COLO829 (cell line): ENCODE measurements around the gene WDR20.
A peak's percentile ranks its signal among the peaks of the same experiment; 100 is the strongest.
"Not testable (repeated sequence)": the region's sequence is repeated elsewhere in the genome, so short reads cannot be mapped to it uniquely, and the experiment has no call there.

Experiments
- DNase-seq: peaks from one replicate; pipeline ENCODE4 v3.0.0; 2012; ENCODE audit warnings: low spot score

Gene WDR20

GRCh38 chr14:102238766-102239165 is 99.1 kb downstream of the WDR20 start:
- DNase-seq, result no peak

DNA sequence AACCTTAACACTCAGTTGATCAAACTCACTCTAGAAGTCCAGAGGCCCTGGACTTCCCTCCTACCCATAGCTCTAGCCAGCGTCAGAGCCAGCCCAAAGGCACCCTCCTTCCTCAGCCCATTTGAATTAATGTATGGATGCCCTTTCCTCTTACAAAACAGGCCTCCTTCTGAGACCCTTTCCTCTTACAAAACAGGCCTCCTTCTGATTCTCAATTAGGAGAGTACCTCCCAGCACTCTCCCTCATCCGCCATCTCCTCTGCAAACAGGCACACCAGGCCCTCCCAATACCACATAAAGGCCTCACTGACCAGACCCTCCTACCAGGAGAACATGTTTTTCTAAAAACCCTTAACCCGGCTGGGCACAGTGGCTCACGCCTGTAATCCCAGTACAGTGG is 99.5 kb downstream of the WDR20 start:
- DNase-seq, result no peak

- DNase-seq, result not testable (repeated sequence)
Measured at GRCh38 chr14:102240481-102240880, 100.8 kb downstream of the WDR20 start.

- DNase-seq, result no peak
Measured at GRCh38 chr14:102241147-102241546, 101.5 kb downstream of the WDR20 start.

GRCh38 chr14:102243795-102244194 is 104.1 kb downstream of the WDR20 start:
- DNase-seq, result not testable (repeated sequence)

DNA sequence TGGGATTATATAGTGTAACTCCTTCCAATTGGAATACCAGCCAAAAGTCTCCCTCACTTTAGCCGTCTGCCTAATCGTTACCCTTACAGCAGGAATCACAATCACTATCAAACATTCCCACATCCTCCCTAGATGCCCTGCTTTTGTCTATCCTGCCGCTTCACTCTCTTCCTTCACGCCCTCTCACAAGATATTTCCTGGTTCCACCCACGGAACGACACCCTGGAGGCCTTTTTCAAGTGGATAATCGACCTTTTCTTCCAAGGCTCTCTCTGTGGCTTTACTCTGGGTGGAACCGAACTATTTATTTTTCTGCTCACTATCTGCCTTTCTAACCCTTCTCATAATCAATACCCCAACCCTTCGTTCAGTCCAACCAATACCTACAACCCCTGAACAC is 106.4 kb downstream of the WDR20 start:
- DNase-seq, result peak; percentile 42

DNA sequence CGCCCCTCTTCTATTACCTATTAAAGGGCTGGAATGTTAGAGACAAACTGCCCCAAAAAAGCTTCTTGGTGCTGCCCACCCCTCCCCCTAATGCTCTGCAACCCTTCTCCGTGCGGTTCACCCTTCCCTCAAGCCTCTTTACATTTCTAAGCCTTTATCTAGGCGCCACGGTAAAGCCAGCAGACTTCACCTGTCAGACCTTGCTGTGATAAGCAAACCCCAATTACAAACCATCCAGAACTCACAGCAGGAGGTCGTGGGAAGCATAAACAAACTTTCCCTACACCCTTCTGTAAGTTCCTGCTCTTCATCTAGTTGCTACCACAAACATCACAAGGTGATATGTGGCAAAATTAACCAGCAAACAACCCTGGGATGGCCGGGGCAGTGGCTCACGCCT is 108.4 kb downstream of the WDR20 start:
- DNase-seq, result no peak

DNA sequence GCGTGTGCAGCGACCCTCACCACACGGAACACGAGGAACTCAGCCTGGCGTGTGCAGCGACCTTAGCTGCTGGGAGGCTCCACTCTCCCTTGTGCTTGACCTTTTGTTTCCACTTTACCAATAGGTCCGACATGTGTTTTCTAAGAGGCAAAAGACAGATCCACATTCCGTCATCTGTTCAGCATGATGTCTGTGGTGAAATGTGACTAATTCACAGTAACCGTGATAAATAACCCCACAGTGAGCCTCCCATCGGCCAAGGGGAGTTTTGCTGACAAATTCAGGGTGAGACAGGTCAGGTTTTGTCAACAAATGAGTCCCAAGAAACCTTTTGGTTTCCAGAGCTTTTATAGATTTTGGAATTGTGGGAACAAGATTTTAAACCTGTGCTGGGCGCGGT is 109.3 kb downstream of the WDR20 start:
- DNase-seq, result no peak

- DNase-seq, result no peak
Measured at GRCh38 chr14:102249981-102250380, 110.3 kb downstream of the WDR20 start.

DNA sequence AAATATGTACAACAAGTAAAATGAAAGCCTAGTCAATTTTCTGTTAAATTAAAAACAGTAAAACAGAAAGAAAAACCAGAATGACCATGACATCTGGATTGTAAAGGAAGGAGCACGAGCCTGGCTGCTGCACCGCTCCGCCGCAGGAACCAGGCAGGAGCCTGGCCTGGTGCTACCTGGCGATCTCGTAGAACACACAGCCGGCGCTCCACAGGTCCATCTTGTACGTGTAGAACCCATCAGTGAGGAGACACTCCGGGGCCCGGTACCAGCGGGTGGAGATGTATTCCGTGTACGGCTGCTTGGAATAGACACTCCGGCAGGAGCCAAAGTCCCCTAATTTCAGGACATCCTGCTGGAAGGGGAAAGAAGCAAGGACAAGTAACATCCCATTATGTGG is 110.9 kb downstream of the WDR20 start:
- no peak for DNase-seq

DNA sequence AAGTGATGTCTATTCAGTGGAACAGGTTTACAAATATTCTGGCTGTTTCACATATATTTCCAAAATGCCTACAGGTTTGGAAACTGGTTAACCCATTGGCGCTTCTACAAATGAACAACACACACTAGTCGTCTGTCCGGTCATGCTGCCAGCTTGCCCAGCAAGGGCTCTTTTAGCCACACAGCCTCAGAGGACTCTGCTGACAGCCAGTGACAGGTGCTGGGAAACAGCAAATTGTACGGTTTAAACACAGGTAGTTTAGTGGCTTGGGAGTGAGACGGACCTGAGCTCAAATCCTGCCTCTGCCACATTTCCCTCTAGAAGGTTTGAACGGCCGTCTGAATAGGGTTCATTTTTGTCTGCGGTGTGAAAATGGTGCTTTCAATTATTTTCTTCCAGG is 111.5 kb downstream of the WDR20 start:
- no peak for DNase-seq

- DNase-seq, result no peak
Measured at GRCh38 chr14:102252834-102253801, 113.4 kb downstream of the WDR20 start.

GRCh38 chr14:102255401-102256190 is 115.9 kb downstream of the WDR20 start:
- no peak for DNase-seq

DNA sequence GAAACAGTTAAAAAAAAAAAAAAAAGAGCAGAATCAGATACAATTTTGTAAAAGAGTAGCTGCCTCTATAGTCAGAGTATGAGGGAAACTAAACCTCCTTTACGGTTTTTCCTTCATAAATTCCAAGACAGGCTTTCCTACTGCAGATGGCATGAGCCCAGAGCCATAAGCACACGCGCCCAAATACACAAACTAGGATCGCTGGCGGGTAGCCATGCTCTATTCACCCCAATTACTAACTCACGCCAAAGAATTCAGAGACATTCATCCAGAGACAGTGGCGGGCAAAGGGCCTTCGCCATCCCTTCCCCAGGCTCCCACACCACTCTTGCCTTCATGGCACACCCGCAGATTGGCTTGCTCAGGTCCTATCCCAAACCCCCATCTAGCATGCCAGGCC is 117.0 kb downstream of the WDR20 start:
- no peak for DNase-seq

DNA sequence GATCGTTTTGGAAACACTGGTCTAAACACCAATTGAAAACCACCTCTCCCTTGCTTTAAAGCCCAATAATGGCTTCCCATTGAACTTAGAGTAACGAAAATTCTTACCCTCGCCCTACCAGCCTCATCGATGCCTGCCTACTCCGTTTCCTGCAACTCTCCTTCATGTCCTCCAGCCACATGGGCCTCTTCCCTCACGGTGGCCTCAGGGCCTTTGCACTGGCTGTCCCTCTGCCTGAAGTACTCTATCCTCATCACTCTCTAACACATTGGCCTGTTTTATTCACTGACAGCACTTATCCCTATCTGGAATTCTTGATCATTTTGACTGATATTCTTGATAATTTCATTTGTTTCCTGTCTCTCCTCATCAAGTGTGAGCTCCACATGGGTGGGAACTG is 118.4 kb downstream of the WDR20 start:
- DNase-seq, result no peak
